Upper lobe of left lung (tissue), 4 donors: ENCODE data around the gene SBK2.
"Not testable (repeated sequence)": the region's sequence is repeated elsewhere in the genome, so short reads cannot be mapped to it uniquely, and the experiment has no call there.

Source experiments
- POLR2A ChIP-seq, 4 donors: fragments of 450-650 bp; IDR thresholded peaks; one replicate each; pipeline ENCODE4 v1.5.1; 2016 to 2017; ENCODE audit warnings: antibody characterized with exemption in 4 of 4, mild to moderate bottlenecking in 2 of 4
- TF ChIP-seq, protein P1 (sequence below), 6 experiments: fragments of 450-650 bp in 4 of 6; fragments of 200-600 bp in 2 of 6; sonication (generic) in 2 of 6; IDR thresholded peaks; one replicate each; pipeline ENCODE4 v1.5.1; 2016 to 2019; ENCODE audit warnings: antibody characterized with exemption in 6 of 6

DNA sequence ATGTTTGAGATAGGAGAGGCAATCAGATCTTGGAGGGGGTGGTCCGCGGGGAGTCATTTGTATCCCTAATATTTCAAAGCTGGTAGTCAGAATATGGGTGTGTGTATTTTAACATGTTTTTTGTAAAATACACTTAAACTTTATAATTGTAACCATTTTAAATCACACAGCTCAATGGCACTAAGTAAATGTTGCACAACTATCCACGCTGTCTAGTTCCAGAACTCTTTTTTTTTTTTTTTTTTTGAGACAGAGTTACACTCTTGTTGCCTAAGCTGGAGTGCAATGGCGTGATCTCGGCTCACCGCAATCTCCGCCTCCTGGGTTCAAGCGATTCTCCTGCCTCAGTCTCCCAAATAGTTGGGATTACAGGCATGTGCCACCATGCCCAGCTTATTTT is 47.0 kb upstream of the SBK2 start:
- TF ChIP-seq, protein P1, sequence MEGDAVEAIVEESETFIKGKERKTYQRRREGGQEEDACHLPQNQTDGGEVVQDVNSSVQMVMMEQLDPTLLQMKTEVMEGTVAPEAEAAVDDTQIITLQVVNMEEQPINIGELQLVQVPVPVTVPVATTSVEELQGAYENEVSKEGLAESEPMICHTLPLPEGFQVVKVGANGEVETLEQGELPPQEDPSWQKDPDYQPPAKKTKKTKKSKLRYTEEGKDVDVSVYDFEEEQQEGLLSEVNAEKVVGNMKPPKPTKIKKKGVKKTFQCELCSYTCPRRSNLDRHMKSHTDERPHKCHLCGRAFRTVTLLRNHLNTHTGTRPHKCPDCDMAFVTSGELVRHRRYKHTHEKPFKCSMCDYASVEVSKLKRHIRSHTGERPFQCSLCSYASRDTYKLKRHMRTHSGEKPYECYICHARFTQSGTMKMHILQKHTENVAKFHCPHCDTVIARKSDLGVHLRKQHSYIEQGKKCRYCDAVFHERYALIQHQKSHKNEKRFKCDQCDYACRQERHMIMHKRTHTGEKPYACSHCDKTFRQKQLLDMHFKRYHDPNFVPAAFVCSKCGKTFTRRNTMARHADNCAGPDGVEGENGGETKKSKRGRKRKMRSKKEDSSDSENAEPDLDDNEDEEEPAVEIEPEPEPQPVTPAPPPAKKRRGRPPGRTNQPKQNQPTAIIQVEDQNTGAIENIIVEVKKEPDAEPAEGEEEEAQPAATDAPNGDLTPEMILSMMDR (IDR thresholded peaks at IDR 0.05): not testable (repeated sequence)
- not testable (repeated sequence) for TF ChIP-seq POLR2A (IDR thresholded peaks at IDR 0.05)
